ENCODE results near the gene NXNL1.

NXNL1 gene

GRCh38 chr19:17455308-17456123 lies 5.2 kb downstream of the NXNL1 start:
- DNase-seq (ENCODE audit: low spot score), result no peak

- DNase-seq (ENCODE audit: low spot score), result no peak
These were observed 6.1 kb downstream of the NXNL1 start for GRCh38 chr19:17454576-17455071.

DNA sequence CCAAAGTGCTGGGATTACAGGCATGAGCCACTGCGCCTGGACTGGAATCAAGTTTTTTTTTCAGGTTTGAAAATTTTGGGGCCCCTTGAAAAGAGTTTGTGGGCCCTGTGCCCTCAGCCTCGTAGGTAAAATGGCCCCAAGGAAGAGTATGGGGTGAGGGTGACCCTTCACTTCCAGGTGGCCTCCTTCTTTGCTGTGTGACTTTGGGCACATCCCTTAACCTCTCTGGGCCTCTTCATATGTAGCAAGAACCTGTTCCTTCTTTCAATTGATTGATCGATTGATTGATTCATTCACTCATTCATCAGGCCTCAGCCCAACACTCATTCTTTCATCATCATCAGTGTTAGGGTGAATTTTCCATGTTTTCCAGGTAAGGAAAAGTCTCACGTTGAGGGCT lies 8.9 kb downstream of the NXNL1 start:
- no peak for DNase-seq (ENCODE audit: low spot score)

- DNase-seq (ENCODE audit: low spot score), result peak; percentile 8
These were observed 10.3 kb downstream of the NXNL1 start for GRCh38 chr19:17450264-17451075.

DNA sequence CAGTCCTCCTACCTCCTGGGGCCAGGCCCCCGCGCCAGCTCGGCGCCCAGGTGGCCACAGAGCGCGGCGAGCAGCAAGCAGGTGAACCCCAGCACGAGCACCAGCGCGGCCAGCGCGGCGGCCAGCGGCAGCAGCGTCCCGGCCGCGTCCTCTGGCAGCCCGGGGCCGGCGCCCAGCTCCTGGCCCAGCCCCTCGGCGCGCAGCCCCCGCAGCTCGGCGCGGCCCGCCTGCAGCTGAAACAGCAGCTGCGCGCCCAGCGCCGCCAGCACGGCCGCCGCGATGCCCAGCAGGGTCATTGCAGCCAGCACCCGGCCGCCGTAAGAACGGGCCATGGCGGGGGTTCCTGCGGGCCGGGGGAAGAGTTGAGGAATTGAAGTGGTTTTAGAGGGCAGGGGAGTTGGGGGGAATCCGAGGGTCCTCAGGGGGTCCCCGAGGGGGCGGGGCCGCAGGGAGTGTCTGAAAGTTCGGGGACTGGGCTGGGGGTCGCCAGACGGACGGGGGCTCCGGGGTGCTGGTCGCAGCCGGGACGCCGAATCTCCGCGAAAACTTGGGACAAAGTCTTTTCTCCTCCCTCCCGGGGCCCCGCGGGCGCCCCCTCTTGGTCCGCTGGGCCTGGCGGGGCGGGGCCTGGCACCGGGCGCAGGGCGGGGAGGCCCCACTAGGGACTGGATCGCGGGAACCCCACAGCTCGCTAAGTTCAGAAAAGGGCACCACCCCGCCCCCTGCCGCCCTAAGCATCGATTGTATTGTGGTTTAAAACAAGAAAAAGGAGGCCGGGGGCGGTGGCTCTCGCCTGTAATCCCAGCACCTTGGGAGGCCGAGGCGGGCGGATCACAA lies 12.4 kb downstream of the NXNL1 start, which contains the start of gene TMEM221:
Gene TMEM221, minus strand, starts transcription at position 538 of the 837 bp plus-strand sequence. Its CDS starts 206 bp downstream, at position 332.
- no peak for DNase-seq (ENCODE audit: low spot score)

- DNase-seq (ENCODE audit: low spot score), result no peak
These were observed 13.0 kb downstream of the NXNL1 start for GRCh38 chr19:17447704-17448130.

GRCh38 chr19:17445526-17446165 lies 15.1 kb downstream of the NXNL1 start:
- DNase-seq (ENCODE audit: low spot score), result no peak

- DNase-seq (ENCODE audit: low spot score), result no peak
These were observed 19.3 kb downstream of the NXNL1 start for GRCh38 chr19:17441241-17442021.

DNA sequence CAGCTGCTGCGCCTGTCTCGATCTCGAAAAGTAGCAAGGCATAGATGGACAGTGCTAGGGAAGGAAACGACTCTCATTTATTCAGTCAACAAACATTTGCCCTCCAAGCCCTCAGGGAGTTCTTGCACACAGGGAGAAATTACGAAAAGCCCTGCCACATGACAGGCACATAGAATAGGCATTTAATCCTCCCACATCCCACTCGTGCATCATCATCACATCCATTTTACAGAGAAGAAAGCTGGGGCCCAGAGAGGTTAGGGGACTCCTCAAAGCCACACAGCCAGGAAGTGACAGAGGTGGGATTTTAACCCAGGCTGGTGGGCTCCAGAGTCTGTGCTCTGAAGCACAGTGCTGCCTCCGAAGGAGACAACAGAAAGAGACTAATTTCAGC lies 23.9 kb downstream of the NXNL1 start:
- DNase-seq (ENCODE audit: low spot score), result no peak

- no peak for DNase-seq (ENCODE audit: low spot score)
These were observed 24.4 kb downstream of the NXNL1 start for GRCh38 chr19:17436094-17436873.

DNA sequence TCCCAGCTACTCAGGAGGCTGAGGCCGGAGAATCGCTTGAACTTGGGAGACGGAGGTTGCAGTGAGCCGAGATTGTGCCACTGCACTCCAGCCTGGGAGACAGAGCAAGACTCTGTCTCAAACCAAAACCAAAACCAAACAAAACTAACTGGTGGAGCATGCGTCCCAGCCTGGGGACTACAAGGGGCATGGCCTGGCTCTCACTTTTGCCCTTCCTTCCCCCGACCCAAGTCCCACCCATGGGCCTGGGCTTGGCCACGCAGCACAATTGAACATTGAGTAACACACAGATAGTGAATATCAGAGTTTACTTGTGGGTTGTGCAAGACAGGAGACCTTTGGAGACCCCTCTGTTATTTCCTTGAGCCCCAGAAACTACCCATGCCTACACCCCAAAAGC lies 25.5 kb downstream of the NXNL1 start:
- DNase-seq (ENCODE audit: low spot score), result no peak

DNA sequence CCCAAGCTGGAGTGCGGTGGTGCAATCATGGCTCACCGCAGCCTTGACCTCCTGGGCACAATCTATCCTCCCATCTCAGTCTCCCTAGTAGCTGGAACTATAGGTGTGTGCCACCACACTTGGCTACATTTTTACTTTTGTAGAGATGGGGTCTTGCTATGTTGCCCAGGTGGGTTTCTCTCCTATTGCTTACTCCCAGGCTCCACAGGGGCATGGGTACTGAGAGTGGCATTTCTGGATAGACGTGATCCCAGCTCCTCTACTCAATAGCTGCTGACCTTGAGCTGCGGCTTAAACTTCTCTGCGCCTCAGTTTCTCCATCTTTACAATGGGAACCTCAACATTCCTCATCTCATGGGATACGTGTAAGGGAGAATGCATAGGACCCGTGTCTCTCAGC lies 29.3 kb downstream of the NXNL1 start:
- DNase-seq (ENCODE audit: low spot score), result no peak

DNA sequence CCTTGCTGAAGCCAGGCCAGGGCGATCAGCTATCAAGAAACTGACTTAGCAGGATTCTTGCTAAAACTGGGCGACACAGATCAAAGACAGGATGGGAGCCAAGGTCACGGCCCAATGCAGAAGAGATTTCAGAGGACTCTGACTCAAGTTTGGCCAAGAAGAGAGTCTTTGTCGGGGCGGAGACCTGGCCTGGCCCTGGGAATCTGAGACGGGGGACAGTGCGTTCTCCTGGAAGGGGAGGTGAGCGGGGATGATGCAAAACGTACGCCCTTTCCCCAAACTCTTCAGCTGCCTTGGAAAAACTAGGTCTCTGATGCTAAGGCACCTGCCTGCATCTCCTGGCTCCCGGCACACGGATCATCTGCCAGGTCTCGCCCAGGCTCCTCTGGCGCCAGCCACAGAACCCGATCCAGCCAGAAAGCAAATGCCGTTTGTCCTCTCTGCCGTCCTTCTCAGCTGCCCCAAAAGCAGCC lies 31.0 kb downstream of the NXNL1 start:
- DNase-seq (ENCODE audit: low spot score), result no peak

GRCh38 chr19:17424743-17425365 lies 35.9 kb downstream of the NXNL1 start:
- DNase-seq (ENCODE audit: low spot score), result no peak

- DNase-seq (ENCODE audit: low spot score), result no peak
These were observed 37.1 kb downstream of the NXNL1 start for GRCh38 chr19:17423429-17424208.

GRCh38 chr19:17421942-17422341 lies 38.8 kb downstream of the NXNL1 start:
- DNase-seq (ENCODE audit: low spot score), result no peak

GRCh38 chr19:17420475-17420924 lies 40.2 kb downstream of the NXNL1 start:
- DNase-seq (ENCODE audit: low spot score), result peak; percentile 28
